SU-DHL-6 (cell line): ENCODE data around the gene POLD4.

Experiments used
- EZH2phosphoT487 ChIP-seq: fragments of 200-600 bp; sonication (generic), shearing (Covaris generic); conservative IDR thresholded peaks from 2 replicates; pipeline ENCODE4 v1.6.1; 2018; ENCODE audit warnings: mild to moderate bottlenecking, antibody characterized with exemption, low read length, moderate library complexity, mixed read lengths
- TF ChIP-seq, protein P1 (sequence below): fragments of 200-600 bp; sonication (generic); IDR thresholded peaks from one replicate; pipeline ENCODE4 v1.5.1; 2017; ENCODE audit warnings: antibody characterized with exemption, mild to moderate bottlenecking, low read length, moderate library complexity; ENCODE audit not compliant: insufficient read depth, poor library complexity, severe bottlenecking

DNA sequence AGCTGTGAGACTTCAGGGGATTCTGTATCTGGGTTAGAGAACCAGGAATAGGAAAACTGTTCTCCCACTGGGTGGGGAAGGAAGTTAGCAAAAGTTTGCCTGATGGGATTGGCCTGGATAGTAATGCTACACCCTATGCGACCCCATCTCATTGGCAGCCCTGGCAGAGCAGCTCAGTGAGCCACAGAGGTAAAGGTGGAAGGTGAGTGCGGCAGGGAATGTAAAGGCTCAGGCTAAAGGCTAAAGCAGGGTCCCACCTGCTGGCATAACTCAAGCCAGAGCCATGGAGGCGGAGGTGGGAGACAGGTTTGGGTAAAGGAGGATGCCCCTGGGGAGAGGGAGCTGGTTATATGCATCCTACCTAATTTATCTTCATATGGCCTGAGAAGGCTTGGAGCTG, 31.3 kb downstream of the POLD4 start:
- TF ChIP-seq, protein P1, sequence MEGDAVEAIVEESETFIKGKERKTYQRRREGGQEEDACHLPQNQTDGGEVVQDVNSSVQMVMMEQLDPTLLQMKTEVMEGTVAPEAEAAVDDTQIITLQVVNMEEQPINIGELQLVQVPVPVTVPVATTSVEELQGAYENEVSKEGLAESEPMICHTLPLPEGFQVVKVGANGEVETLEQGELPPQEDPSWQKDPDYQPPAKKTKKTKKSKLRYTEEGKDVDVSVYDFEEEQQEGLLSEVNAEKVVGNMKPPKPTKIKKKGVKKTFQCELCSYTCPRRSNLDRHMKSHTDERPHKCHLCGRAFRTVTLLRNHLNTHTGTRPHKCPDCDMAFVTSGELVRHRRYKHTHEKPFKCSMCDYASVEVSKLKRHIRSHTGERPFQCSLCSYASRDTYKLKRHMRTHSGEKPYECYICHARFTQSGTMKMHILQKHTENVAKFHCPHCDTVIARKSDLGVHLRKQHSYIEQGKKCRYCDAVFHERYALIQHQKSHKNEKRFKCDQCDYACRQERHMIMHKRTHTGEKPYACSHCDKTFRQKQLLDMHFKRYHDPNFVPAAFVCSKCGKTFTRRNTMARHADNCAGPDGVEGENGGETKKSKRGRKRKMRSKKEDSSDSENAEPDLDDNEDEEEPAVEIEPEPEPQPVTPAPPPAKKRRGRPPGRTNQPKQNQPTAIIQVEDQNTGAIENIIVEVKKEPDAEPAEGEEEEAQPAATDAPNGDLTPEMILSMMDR: no peak
- no peak for TF ChIP-seq EZH2phosphoT487
